Subcutaneous abdominal adipose tissue (tissue), 5 donors: ENCODE measurements around the gene MACROD2.

Source experiments
- H3K27ac ChIP-seq: one replicate; pipeline ENCODE4 v1.7.0; 2013; ENCODE audit warnings: low read depth, mild to moderate bottlenecking, inconsistent platforms, low read length, moderate library complexity
- H3K27me3 ChIP-seq, 5 donors: one replicate each; pipeline ENCODE4 v1.7.0; 2013; ENCODE audit warnings: low read length in 5 of 5, inconsistent platforms in 1 of 5; ENCODE audit not compliant: control insufficient read depth in 5 of 5, insufficient read depth in 4 of 5
- H3K36me3 ChIP-seq, 5 donors: one replicate each; pipeline ENCODE4 v1.7.0; 2013; ENCODE audit warnings: low read length in 5 of 5; ENCODE audit not compliant: control insufficient read depth in 5 of 5, insufficient read depth in 5 of 5
- H3K4me1 ChIP-seq, 5 donors: one replicate each; pipeline ENCODE4 v1.7.0; 2013; ENCODE audit warnings: low read length in 5 of 5, mild to moderate bottlenecking in 3 of 5, moderate library complexity in 1 of 5; ENCODE audit not compliant: control insufficient read depth in 5 of 5, insufficient read depth in 5 of 5
- H3K4me3 ChIP-seq, 5 donors: one replicate each; pipeline ENCODE4 v1.7.0; 2013; ENCODE audit warnings: low read length in 5 of 5, low read depth in 1 of 5
- H3K9ac ChIP-seq, 5 donors: one replicate each; pipeline ENCODE4 v1.7.0; 2013; ENCODE audit warnings: low read length in 5 of 5, mild to moderate bottlenecking in 4 of 5, moderate library complexity in 3 of 5
- H3K9me3 ChIP-seq, 5 donors: one replicate each; pipeline ENCODE4 v1.7.0; 2013; ENCODE audit warnings: low read length in 5 of 5; ENCODE audit not compliant: control insufficient read depth in 5 of 5
- donor health status: healthy.
- donor health status: healthy.
- donor health status: healthy.
- donor health status: healthy.
- donor health status: healthy.

The MACROD2 gene

GRCh38 chr20:14148042-14148441 is 152.7 kb downstream of the MACROD2 start:
- no peak overlapping the region for H3K9ac ChIP-seq
- no peaks in the 10 kb centered on the region for H3K27me3 ChIP-seq
- H3K4me3 ChIP-seq: no peak overlapping the region
- no peaks in the 10 kb centered on the region for H3K9me3 ChIP-seq
- no peak overlapping the region for H3K27ac ChIP-seq
- H3K36me3 ChIP-seq: no peaks in the 10 kb centered on the region
- no peaks in the 10 kb centered on the region for H3K4me1 ChIP-seq

GRCh38 chr20:14155361-14155760 is 160.0 kb downstream of the MACROD2 start:
- Histone ChIP-seq H3K4me3 (no peak overlapping the region), H3K9me3 (no peaks in the 10 kb centered on the region), H3K36me3 (no peaks in the 10 kb centered on the region), H3K27me3 (no peaks in the 10 kb centered on the region), H3K4me1 (no peaks in the 10 kb centered on the region), H3K27ac (no peak overlapping the region), H3K9ac (no peak overlapping the region)

- H3K27ac ChIP-seq: no peak overlapping the region
- H3K9me3 ChIP-seq: peaks cover 6 to 21% (median 13%) of the 10 kb centered on the region in 5 donors
- no peaks in the 10 kb centered on the region for H3K36me3 ChIP-seq
- no peak overlapping the region for H3K4me3 ChIP-seq
- H3K4me1 ChIP-seq: no peaks in the 10 kb centered on the region
- H3K27me3 ChIP-seq: no peaks in the 10 kb centered on the region
- no peak overlapping the region for H3K9ac ChIP-seq
Measured at GRCh38 chr20:14178528-14178927, 183.2 kb downstream of the MACROD2 start.

- Histone ChIP-seq H3K27me3 (no peaks in the 10 kb centered on the region), H3K4me3 (no peak overlapping the region), H3K9ac (no peak overlapping the region), H3K9me3 (peaks cover 6 to 18% (median 12%) of the 10 kb centered on the region in 5 donors), H3K4me1 (no peaks in the 10 kb centered on the region), H3K36me3 (no peaks in the 10 kb centered on the region), H3K27ac (no peak overlapping the region)
Measured at GRCh38 chr20:14178952-14179351, 183.6 kb downstream of the MACROD2 start.

GRCh38 chr20:14189794-14190402 is 194.6 kb downstream of the MACROD2 start:
- Histone ChIP-seq H3K4me3 (no peak overlapping the region), H3K9ac (no peak overlapping the region), H3K36me3 (no peaks in the 10 kb centered on the region), H3K27ac (no peak overlapping the region), H3K4me1 (no peaks in the 10 kb centered on the region), H3K27me3 (no peaks in the 10 kb centered on the region), H3K9me3 (no peaks in the 10 kb centered on the region)

GRCh38 chr20:14191559-14191958 is 196.2 kb downstream of the MACROD2 start:
- no peak overlapping the region for H3K27ac ChIP-seq

GRCh38 chr20:14193443-14193842 is 198.1 kb downstream of the MACROD2 start:
- H3K9me3 ChIP-seq: no peaks in the 10 kb centered on the region
- peaks cover 0 to 7% (median 0%) of the 10 kb centered on the region in 5 donors for H3K4me1 ChIP-seq
- no peaks in the 10 kb centered on the region for H3K36me3 ChIP-seq
- no peaks in the 10 kb centered on the region for H3K27me3 ChIP-seq
- no peak overlapping the region for H3K9ac ChIP-seq
- no peak overlapping the region for H3K27ac ChIP-seq
- H3K4me3 ChIP-seq: no peak overlapping the region

More at GRCh38 chr20:14191559-14191958, 196.2 kb downstream of the MACROD2 start:
- peaks cover 0 to 7% (median 0%) of the 10 kb centered on the region in 5 donors for H3K4me1 ChIP-seq
- no peaks in the 10 kb centered on the region for H3K36me3 ChIP-seq
- no peak overlapping the region for H3K9ac ChIP-seq
- no peaks in the 10 kb centered on the region for H3K27me3 ChIP-seq
- H3K4me3 ChIP-seq: no peak overlapping the region
- H3K9me3 ChIP-seq: no peaks in the 10 kb centered on the region

GRCh38 chr20:14193885-14194284 is 198.6 kb downstream of the MACROD2 start:
- Histone ChIP-seq H3K4me1 (peaks cover 0 to 7% (median 0%) of the 10 kb centered on the region in 5 donors), H3K36me3 (no peaks in the 10 kb centered on the region)

GRCh38 chr20:14197097-14197496 is 201.8 kb downstream of the MACROD2 start:
- H3K36me3 ChIP-seq: no peaks in the 10 kb centered on the region
- H3K9ac ChIP-seq: no peak overlapping the region
- H3K4me1 ChIP-seq: peaks cover 0 to 7% (median 0%) of the 10 kb centered on the region in 5 donors
- H3K27me3 ChIP-seq: no peaks in the 10 kb centered on the region
- no peak overlapping the region for H3K4me3 ChIP-seq
- no peak overlapping the region for H3K27ac ChIP-seq
- no peaks in the 10 kb centered on the region for H3K9me3 ChIP-seq

More at GRCh38 chr20:14193885-14194284, 198.6 kb downstream of the MACROD2 start:
- Histone ChIP-seq H3K4me3 (no peak overlapping the region), H3K9ac (no peak overlapping the region), H3K27ac (no peak overlapping the region), H3K9me3 (no peaks in the 10 kb centered on the region), H3K27me3 (no peaks in the 10 kb centered on the region)

GRCh38 chr20:14198416-14198815 is 203.1 kb downstream of the MACROD2 start:
- Histone ChIP-seq H3K9me3 (peaks cover 0 to 3% (median 0%) of the 10 kb centered on the region in 5 donors), H3K9ac (no peak overlapping the region), H3K36me3 (no peaks in the 10 kb centered on the region), H3K27me3 (no peaks in the 10 kb centered on the region), H3K27ac (no peak overlapping the region), H3K4me1 (peaks cover 0 to 7% (median 0%) of the 10 kb centered on the region in 5 donors), H3K4me3 (no peak overlapping the region)
